Limb (tissue), 2 donors: ENCODE measurements around the gene AMN.

Source experiments
- DNase-seq, 2 donors: peaks; one replicate each; pipeline ENCODE4 v3.0.0-alpha.2; 2016; ENCODE audit errors: extremely low spot score in 2 of 2

The AMN gene

DNA sequence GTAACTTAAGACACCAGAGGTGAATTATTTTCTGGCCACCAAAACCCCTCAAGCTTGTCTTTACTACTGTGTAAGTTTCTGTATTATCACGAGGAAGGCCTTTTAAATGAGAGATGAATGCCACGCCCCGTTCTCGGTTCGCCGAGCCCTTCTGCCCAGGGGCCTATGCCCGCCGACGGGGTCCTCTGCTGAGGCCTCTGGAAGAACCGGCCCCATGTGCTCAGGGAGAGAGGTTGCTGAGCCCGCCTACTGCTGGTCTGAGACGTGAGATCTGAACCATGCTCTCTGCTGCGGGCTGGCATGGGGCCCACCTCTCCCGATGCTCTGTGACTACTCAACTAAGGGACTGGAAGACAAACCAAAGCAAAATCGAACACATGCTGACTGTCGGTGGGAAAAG lies 21.0 kb downstream of the AMN start:
- DNase-seq, result no peak

DNA sequence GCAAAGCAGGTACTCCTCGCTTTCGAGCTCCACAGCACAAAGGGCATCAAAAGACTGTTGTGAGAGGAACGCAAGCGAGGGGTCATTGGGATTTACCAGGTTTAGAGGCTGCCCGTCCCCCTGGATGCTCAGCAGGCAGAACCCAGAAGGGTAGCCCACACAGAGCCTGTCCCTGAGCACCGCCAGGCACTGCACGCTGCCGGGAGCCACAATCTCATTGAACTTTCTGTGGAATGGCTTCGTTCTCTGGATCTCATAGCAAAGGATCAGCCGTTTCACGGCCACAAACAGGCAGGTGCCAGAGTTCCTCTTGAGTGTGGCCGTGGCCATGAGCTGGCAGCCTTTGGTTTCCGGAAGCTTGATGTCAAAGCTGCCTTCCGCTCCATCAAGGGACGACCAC lies 21.5 kb downstream of the AMN start:
- DNase-seq, result no peak

DNA sequence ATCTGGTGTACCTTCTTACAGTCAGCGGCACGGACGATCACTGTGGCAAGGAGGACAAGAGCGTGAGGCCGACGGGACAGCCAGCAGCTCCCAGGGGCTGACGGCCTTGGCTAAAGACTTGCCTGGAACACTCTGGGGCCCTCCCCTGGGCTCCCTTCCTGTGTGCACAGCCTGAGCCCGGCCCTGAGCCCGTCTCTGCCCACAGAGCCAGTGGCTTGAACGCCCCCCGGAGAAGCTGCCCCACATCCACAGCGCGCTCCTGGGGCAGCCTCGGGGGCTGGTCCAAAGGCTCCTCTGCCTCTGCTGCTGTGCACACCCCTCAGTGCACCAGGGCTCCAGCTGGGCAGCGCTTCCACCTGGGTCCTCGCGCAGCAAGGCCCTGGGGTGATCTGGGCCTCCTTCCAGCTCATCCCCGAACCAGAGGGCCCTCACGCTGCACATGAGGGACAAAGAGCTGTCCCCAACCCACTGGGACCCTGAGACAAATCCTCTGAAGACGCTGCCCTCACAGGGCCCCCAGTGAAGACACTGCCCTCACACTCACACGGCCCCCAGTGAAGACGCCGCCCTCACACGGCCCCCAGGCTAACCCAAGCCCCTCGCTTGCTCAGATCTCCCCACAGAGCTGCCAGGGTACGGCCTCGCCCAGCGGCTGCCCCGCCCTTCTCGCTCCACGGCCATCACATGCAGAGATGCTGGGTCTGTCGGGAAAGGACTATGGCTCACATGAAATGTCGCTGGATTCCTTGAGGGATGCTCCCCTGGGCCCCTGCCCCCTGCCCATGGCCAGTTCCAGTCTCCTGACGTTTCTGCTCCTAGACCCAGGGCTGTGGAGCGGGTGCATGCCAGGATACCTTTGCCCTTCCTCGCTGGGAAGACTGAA lies 22.2 kb downstream of the AMN start:
- DNase-seq, result peak in 1 of 2 donors; percentile 23

DNA sequence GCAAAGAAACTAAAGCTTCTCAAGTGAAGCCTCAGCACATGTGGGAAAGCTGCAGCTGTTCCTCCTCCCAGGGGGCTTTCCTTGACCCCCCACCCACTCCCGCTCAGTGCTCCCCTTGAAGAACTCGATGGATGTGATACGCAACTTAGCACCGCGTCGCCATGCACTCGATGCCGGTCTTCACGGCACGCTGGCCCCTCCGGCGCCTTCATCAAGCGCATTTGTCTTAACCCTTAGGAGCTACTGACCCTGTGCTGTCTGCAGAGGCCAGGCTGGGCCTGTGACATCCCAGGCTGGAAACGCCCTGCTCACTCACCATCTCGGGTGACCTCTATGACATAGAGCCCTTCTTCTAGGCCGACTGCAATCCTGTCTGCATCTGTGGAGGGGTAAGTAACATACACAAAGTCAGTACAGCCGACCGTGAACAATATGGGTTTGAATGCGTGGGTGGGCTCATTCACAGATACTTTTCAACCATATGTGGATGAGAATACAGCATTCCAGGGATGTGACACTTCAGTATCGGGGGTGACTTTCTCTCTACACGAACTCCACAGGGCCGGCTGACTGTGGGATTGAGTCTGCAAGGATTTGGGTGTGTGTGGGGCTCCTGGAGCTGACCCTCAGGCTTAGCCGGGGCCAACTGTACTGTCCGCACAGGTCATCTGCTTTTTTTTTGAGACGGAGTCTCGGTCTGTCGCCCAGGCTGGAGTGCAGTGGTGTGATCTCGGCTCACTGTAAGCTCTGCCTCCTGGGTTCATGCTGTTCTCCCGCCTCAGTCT lies 23.1 kb downstream of the AMN start:
- no peak for DNase-seq

DNA sequence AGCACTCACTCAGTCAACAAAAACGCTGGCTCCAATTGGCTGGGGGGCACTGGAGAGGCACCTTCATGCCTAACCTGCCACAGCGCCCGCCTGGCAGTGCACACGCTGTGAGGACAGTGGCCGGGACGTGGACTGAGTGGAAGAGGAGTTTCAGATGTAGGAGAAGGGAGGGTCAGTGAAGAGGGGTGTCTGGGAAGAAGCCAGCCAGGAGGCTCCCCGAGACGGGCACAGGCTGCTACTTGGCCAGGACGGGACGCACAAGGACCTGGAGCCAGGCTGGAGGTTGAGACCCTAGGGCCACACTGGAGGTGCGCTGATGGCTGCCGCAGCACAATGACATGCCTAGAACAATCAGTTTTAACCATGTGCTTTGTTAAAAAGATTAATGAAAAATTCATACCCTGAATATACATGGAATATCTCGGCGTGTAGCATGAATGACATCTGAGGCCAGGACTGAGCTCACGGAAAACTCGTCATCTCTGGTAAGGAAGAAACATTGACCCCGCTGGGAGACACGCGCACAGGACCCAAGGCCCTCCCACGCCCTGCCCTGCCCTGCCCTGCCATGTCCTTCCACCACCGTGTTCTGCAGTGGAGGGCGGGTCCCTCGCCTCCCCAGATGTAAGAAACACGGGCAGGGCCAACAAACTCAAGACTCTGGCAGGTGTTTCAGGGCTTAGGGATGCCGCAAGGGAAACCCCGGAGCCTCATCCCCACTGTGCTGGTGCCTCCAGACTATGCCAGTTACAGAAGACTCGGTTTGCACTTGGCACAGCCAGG lies 25.0 kb downstream of the AMN start:
- DNase-seq, result no peak

DNA sequence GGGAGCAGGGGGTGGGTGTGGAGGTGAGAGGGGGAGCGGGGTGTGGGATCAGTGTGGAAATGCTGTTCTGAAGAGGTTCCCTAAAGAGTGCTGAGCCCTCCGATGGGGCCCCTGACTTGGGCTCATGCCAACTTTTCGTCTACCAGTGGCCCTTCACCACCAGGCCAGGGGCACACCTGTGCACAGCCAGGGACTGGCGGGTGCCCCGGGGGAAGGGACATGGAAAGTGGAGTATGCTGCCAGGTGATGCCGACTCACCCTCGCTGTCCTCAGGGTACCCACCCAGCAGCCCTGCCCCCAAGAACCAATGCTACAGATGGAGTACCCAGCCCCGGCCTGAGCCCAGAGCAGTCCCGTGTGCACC lies 26.2 kb downstream of the AMN start:
- no peak for DNase-seq

DNA sequence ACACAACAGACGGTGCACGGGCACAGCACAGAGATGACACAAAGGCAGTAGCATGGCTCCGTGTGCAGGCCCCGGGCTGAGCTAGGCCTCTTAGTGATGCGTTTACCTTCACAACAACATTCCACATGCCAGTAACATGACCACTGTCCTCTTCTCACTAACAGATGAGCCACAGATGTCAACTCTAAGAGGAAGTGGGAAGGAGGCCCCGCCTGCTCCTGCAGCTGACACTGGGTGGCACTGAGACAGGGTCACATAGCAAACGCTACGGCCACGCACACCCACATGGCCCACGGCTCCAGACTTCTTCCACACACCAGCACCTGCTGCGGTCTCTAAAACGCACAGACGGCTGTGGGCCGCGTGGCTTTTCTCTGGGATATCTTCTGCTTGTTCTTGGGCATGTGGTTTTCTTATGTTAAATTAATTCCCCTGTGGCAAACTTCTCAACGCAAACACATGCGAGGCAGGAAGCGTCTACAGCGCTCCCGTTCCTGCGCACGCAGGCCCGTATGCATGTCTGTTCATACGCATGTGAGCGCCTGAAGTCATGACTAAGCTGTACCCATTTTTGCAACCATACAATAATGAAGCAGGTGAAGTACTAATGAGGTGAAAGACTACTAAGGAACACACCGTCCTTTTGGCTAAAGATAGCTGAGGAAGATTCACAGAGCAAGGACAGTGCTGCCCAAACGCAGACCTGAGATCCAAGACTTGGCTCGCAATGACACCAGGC lies 26.8 kb downstream of the AMN start:
- DNase-seq, result peak in 1 of 2 donors; percentile 31

DNA sequence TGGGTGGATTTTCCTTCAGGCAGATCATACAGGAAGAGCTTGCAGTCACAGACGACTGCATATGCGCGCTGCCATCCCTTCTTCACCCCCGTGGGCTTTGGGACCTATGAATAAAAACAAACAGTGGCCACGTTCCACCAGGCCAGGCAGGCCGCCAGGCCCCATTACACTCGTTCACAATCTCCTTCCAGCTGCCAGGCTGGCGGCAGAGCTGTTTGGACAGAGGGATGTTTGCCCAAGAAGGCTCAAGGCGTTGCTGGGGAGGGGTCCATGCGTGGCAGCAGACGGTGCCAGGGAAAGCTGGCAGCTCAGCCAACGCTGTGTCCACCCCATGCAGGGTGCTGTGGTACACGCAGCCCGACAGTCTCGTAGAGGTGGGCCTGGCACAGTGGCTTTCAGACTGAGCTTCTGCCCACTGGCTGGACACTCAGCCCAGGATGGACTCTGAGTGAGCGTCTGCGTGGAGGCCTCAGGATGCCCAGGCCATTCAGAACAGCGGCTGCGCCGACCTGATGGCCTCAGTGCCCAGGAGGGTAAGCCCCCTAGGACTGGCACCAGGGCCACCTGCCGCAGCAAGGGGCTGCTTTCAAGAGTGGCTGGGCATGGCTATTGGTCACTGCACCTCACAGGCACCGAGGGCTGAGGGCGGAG lies 27.5 kb downstream of the AMN start:
- no peak for DNase-seq

DNA sequence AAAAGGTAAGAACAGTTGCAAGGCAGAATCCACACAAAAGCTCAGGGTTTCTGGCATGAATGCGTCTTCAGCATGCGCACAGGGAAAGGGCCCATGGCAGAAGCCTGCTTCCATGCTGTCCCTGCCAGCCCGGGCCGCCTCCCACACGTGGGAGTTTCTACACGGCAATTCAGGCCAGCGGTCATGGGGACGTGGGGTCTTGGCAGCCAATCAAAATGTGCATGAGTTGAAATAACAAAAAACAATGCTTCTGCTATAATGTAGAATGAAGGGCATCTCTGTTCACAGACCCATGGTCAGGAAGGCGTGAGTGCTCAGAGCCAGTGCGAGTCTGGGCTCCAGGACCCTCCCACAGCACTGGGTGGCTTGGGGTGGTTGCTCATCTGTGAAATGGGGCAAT lies 28.6 kb downstream of the AMN start:
- no peak for DNase-seq

DNA sequence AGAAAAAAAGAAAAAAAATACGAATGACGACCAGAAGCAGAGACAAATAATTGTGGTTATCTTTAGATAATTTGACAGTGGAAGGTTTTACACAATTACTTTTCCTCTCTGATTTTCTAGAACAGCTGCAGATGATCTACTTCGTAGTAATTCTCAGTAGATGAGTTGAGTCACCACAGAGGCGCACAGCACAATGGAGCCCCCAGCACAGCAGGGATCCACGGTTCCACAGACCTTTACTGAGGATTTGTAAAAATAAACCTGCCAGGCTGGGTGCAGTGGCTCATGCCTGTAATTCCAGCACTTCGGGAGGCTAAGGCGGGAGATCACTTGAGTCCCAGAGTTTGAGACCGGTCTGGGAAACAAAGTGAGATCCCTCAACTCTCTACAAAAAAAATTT lies 29.3 kb downstream of the AMN start:
- DNase-seq, result no peak

DNA sequence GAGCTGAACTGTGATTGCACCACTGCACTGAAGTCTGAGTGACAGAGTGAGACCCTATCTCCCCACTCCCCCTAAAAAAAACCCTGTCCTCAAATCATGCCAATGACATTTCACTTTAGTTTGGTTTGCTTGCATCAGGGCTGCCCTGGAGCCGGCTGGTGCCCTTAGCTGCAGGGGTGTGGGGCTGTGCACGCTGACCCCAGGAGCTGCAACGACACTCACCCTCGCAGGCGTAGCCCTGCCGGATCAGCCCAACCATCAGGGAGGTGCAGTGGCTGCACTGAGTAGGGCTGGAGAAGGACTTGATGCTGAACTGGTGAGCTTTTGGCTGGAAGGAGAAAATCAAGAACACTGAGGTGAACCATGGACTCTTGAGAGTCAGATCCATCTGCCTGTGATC lies 29.8 kb downstream of the AMN start:
- DNase-seq, result no peak

DNA sequence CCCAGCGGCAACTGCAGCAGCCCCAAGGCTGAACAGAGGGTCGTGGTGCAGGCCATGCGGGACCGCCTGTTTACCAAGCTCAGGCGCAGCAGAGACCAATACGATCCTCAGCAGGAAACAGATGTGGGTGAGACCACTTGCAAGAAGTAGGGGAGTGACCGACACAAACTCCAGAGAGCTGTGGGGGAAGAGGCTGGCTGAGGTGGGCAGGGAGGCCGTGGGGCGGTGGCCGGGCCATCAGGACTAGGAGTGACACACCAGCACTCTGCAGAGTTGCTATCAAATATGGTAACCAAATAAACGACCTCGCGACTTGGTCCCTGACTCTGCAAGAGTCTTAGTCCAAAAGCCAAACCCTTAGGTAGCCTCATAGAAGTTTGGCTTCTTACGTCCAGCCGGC lies 30.6 kb downstream of the AMN start:
- no peak for DNase-seq

DNA sequence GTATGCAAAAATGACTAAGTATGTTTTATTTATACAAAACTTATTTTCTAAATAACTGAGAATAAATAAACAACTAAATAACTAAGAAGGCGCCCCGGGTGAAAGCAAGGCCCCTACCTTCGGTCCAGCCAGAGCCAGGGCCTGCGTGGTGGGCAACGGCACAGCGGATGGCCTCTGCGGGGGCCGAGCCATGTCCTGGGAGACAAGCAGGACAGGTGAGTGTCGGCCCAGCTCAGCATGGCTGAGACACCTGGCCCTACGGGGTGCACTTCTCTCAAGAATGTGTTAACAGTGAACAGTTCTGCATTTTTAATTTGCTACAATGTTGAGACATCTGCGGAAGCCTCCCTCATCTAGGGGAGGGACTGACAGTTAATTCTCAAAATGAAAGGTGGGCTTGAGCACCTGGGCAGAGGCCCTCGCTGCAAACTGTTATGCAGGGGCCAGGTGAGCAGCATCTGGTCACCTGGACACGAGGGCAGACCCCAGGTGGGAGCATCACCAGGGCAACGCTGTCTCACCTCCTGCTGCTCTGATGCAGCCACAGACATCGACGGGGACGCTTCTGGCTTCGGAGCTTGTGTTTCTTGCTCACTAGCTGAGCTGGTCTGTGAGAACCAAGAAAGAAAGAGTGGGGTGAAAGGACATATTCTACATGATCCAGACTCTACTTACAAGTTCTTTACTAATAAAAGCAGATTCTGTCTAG lies 31.8 kb downstream of the AMN start:
- no peak for DNase-seq

DNA sequence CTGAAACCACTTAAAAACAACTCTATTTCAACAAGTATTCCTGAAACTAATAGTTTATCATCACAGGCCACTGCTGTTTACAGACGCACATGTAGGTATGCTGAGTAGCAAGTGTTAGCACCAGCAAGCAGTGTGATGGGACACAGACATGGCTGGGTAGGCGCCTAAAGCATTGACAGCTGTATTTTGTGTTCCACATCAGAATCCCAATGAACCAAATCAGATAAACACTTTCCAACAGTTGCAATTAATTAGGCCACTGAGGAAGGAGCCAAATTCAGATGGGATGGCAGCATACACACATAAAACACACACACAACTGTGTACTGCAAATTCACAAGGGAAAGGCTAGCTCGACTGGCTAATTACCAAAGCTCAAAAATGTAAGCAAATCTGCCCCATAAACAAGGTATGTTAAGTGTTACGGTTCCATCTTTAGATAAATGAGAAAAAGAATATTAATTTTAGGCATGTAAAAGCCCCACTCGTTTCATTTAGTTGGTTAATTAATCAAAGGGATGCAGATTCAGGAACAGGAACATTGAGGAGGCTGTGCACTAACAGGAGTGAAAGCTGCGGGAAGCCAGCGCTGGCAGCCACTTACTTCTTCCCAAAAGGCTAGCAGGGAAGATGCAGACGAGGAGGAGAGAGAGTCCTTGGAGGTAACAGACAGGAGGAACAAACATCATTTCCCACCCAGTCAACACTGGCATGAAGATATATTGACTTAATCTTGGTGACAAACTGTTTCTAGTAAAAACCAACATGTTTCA lies 33.4 kb downstream of the AMN start:
- DNase-seq, result no peak

DNA sequence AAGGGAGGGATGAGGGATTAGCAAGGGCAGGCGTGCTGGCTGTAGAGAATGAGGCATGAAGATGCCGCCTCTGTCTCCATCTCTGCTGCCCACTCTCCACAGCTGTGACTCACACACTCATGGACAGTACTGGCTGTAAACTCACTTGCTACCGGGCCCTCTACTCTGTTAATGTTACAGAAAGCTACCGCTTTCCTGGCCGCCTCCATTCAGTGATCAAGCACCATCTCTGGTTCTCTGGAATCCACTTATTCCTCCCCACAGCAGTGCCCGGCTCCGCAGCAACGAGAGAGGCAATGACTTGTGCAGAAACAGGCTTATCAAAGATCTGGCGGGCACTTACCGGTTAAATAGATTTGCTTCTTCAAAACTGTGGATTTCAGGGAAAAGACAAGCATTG lies 34.8 kb downstream of the AMN start:
- DNase-seq, result no peak

DNA sequence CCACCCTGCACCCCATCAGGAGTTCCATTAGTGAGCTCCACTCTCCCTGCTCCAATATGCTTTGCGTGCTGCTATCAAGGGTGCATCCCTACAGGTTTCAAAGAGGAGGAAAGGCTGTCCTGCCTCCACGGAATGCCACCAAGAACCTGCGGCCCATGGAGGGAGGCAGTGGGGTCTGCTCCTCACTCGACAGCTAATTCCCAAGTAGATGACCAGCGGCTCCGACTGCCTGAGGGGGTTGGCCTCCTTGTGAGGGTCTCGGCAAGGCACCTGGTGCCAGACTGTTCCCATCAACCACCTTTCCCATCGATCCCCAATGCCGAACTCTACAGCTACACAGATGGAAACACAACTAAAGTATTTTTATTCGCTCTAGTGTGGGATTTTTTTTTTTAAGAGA lies 36.0 kb downstream of the AMN start:
- no peak for DNase-seq

DNA sequence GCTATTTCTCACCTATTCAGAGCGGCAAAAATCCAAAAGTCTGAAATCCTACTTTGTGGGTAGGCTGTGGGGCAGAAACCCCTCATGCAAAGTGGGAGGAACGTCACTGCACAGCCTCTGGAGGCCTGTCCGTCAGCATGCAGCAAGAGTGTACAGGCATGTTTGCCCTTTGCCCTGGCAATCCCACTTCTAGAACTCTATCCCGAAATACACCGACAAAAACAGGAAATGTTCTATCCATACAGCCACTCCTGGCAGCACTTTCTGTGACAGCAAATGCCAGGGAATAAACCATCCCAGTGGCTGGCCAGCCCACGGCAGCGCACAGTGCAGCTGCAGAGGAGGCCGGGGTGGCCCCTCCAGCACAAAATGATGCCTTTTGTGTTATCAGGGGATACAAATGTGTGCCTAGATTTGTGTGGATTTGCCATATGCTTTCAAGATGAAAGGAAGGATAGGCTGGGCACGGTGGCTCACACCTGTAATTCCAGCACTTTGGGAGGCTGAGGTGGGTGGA lies 39.7 kb downstream of the AMN start:
- DNase-seq, result no peak

DNA sequence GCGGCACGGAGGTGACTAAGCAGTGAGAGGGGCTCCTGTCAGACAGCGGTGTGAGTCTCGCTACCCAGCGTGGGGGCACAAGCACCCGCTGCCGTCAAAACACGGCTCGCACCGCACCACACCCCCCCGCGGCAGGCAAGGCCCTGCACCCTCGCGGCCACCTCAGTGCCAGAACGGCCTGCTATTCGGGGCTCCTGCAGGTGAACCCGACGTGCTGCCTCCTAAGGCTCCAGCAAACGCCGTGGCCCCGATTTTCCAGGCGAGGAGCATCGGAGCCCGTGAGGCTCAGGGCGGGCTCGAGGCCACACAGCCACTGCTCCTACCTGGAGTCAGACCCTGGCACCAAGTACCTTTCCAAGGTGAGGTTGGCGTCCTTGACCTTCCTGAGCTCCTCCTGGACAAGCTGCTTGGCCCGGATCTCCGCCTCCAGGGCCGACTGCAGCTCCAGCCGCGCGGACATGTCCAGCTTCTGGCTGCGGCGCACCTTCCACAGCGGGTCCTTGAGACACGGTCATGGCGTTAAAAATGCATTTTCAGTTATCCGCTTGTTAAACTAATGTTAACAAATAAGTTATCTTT lies 41.8 kb downstream of the AMN start:
- DNase-seq, result no peak

DNA sequence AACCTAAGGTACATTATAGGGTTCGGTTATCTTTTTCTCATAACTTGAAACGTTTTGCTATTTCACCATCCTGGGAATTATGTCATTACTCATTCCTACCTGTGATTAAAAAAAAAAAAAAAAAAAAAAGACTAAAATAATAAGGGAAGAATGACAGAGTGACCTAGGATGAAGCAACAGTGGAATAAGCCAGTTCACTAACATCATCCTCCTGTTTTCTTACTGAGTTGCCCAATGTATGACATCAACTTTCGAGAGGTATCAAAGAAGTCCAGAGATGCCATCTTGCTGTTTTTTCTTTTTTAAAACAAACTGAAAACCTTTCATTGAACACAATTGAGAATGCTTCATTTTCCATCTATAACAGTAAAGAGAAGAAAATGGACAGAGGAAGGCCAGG lies 42.8 kb downstream of the AMN start:
- no peak for DNase-seq
